Endothelial cell of umbilical vein (primary cell): Measurements from ENCODE around the gene KIF26A. TPM values are rescaled to one million over a fixed set of nuclear protein-coding genes. Genes with fewer than 3 reads are reported as not detected.

Experiments
- BruUV-seq: library from RNA; stranded (reverse); fragments of 400-500 nt; replicated peaks from 2 replicates; lab custom pipeline; 2021; lab: Mats Ljungman, UMichigan
- CTCF ChIA-PET: fragments of 300-600, 350-600 bp; sonication (Branson Sonifier 250); formaldehyde crosslinking; loops from one replicate; lab custom pipeline; 2021; ENCODE audit warnings: antibody characterized with exemption, inconsistent platforms; lab: Charles Lee
- POLR2A ChIA-PET: fragments of 300-600, 350-600 bp; sonication (Branson Sonifier 250); formaldehyde crosslinking; loops from one replicate; lab custom pipeline; 2021; ENCODE audit warnings: antibody characterized with exemption, inconsistent platforms; lab: Charles Lee
- DNase-seq: peaks from one replicate; pipeline ENCODE4 v3.0.0-alpha.2; 2011; ENCODE audit warnings: low read depth, low spot score
- FAIRE-seq: peaks from 2 replicates; lab custom pipeline; 2011; peaks lifted over from hg19 to GRCh38; lab: Jason Lieb, UNC
- H2AFZ ChIP-seq: 2 replicates; pipeline ENCODE4 v1.6.0; 2012; ENCODE audit warnings: low read depth, low read length, control low read depth, inconsistent platforms
- H3K27ac ChIP-seq: 2 replicates; pipeline ENCODE4 v1.5.1; 2011; ENCODE audit warnings: low read depth, mild to moderate bottlenecking, control low read depth, low read length, moderate library complexity; ENCODE audit not compliant: insufficient read depth
- H3K27me3 ChIP-seq, 2 experiments: 2 replicates each; pipeline versions ENCODE4 v1.6.0 to v1.6.1; 2011; ENCODE audit warnings: low read length in 2 of 2, mixed read lengths in 1 of 2; ENCODE audit not compliant: control insufficient read depth in 2 of 2, insufficient read depth in 2 of 2
- H3K36me3 ChIP-seq, 2 experiments: 2 replicates in 1 of 2; 3 replicates in 1 of 2; pipeline ENCODE4 v1.5.1; 2011; ENCODE audit warnings: low read length in 2 of 2, mild to moderate bottlenecking in 1 of 2, moderate library complexity in 1 of 2; ENCODE audit not compliant: control insufficient read depth in 2 of 2, insufficient read depth in 2 of 2; ENCODE audit errors: extremely low read depth in 1 of 2
- H3K4me1 ChIP-seq: 3 replicates; pipeline ENCODE4 v1.5.1; 2011; ENCODE audit warnings: mild to moderate bottlenecking, low read length; ENCODE audit not compliant: control insufficient read depth, insufficient read depth; ENCODE audit errors: extremely low read depth
- H3K4me2 ChIP-seq: 2 replicates; pipeline ENCODE4 v1.6.1; 2011; ENCODE audit warnings: low read length, control low read depth, mixed read lengths; ENCODE audit not compliant: insufficient read depth
- H3K4me3 ChIP-seq, 3 experiments: fragments of 200-600 bp in 1 of 3; sonication (generic), shearing (Covaris generic) in 1 of 3; replicated peaks in 1 of 3; 2 replicates each; pipeline ENCODE4 v1.5.1; 2011 to 2016; ENCODE audit warnings: control low read depth in 3 of 3, low read length in 3 of 3, mild to moderate bottlenecking in 2 of 3, inconsistent platforms in 1 of 3, low read depth in 1 of 3, moderate library complexity in 1 of 3; ENCODE audit not compliant: insufficient read depth in 1 of 3
- H3K79me2 ChIP-seq: 2 replicates; pipeline ENCODE4 v1.6.0; 2012; ENCODE audit warnings: low read length, inconsistent platforms; ENCODE audit not compliant: control insufficient read depth, insufficient read depth
- H3K9ac ChIP-seq: replicated peaks from 2 replicates; pipeline ENCODE3; 2011; ENCODE audit warnings: low read length, control low read depth; ENCODE audit not compliant: insufficient read depth; ENCODE audit errors: extremely low read depth
- H3K9me1 ChIP-seq: replicated peaks from 3 replicates; pipeline ENCODE4 v1.6.0; 2011; ENCODE audit warnings: mild to moderate bottlenecking, low read length; ENCODE audit not compliant: control insufficient read depth, insufficient read depth; ENCODE audit errors: extremely low read depth
- H3K9me3 ChIP-seq: replicated peaks from 2 replicates; pipeline ENCODE4 v1.5.1; 2012; ENCODE audit warnings: low read length, inconsistent platforms; ENCODE audit not compliant: control insufficient read depth, insufficient read depth
- H4K20me1 ChIP-seq: replicated peaks from 2 replicates; pipeline ENCODE3; 2011; ENCODE audit warnings: mild to moderate bottlenecking, low read length; ENCODE audit not compliant: control insufficient read depth, insufficient read depth; ENCODE audit errors: extremely low read depth
- CTCF ChIP-seq, 2 donors: IDR thresholded peaks; 1 replicate in 1 of 2; 2 replicates in 1 of 2; pipeline ENCODE4 v1.5.1; 2011; ENCODE audit warnings: low read length in 2 of 2, mild to moderate bottlenecking in 2 of 2, moderate library complexity in 2 of 2, control low read depth in 1 of 2, inconsistent platforms in 1 of 2, low read depth in 1 of 2; ENCODE audit not compliant: insufficient read depth in 1 of 2; ENCODE audit errors: extremely low read depth in 1 of 2
- EZH2 ChIP-seq: IDR thresholded peaks from 2 replicates; pipeline ENCODE4 v1.6.1; 2012; ENCODE audit warnings: borderline replicate concordance, low read depth, mild to moderate bottlenecking, moderate library complexity, low read length, inconsistent platforms; ENCODE audit not compliant: severe bottlenecking
- FOS ChIP-seq: IDR thresholded peaks from 2 replicates; pipeline ENCODE4 v1.6.1; 2011; ENCODE audit warnings: mild to moderate bottlenecking, low read length, moderate library complexity, borderline replicate concordance; ENCODE audit not compliant: insufficient read depth
- GATA2 ChIP-seq: IDR thresholded peaks from 2 replicates; pipeline ENCODE4 v1.7.0; 2011; ENCODE audit warnings: low read depth, mild to moderate bottlenecking, moderate library complexity, mixed read lengths, low read length; ENCODE audit not compliant: insufficient read length, insufficient read depth
- JUN ChIP-seq: IDR thresholded peaks from 2 replicates; pipeline ENCODE4 v1.6.1; 2011; ENCODE audit warnings: borderline replicate concordance, low read depth; ENCODE audit not compliant: insufficient read length, insufficient read depth
- MAX ChIP-seq: IDR thresholded peaks from 2 replicates; pipeline ENCODE4 v1.6.1; 2011; ENCODE audit not compliant: insufficient read depth, insufficient read length
- MYC ChIP-seq: IDR thresholded peaks from one replicate; pipeline ENCODE4 v1.6.1; 2011; ENCODE audit warnings: mild to moderate bottlenecking, low read depth, low read length
- POLR2A ChIP-seq: IDR thresholded peaks from 2 replicates; pipeline ENCODE4 v1.6.1; 2012; ENCODE audit warnings: low read depth, mild to moderate bottlenecking, control low read depth, low read length
- POLR2AphosphoS5 ChIP-seq: IDR thresholded peaks from 2 replicates; pipeline ENCODE4 v1.6.1; 2012; ENCODE audit warnings: low read depth, mild to moderate bottlenecking, control low read depth, low read length, moderate library complexity; ENCODE audit not compliant: insufficient read depth
- dilution Hi-C: fragments of 300-500 bp; cut with MboI; formaldehyde crosslinking; loops from one replicate; pipeline ENCODE4 v1.15.0; 2019; ENCODE audit warnings: low sequenced_read_pairs; ENCODE audit not compliant: extremely low pct_ligation_motif_present
- intact Hi-C: fragments of 100-400 bp; cut with micrococcal nuclease; formaldehyde crosslinking; loops from one replicate; pipeline ENCODE4 v1.10.0; 2022
- polyA plus RNA-seq, 4 experiments: library from polyadenylated mRNA; depleted of rRNA in 3 of 4; stranded (reverse) in 3 of 4; unstranded in 1 of 4; fragments of >200 nt; gene quantifications; 2 replicates each; pipeline versions ENCODE4 v1.2.1 to v1.2.3, GENCODE V29; 2011 to 2012; ENCODE audit warnings: missing spikeins in 1 of 4
- total RNA-seq: library from RNA; stranded (reverse); gene quantifications from 2 replicates; pipeline ENCODE4 v1.2.3, GENCODE V29; 2021

The KIF26A gene
- total and polyA plus RNA-seq, 2 donors (not counting 3 experiments of a cell fraction or from before 2014, with no cell fraction given), result 3.6 to 10.7 TPM

- no peak overlapping the region for H3K4me2 ChIP-seq
- H3K4me1 ChIP-seq, result no peaks in the 10 kb centered on the region
- H3K9me1 ChIP-seq, result no peaks in the 10 kb centered on the region
- H3K27me3 ChIP-seq, result peaks cover 28% of the 10 kb centered on the region in 2 experiments
- no peak overlapping the region for H3K4me3 ChIP-seq
- H3K9ac ChIP-seq, result no peak overlapping the region
- no peak overlapping the region for H3K27ac ChIP-seq
- no peak for FAIRE-seq
- H4K20me1 ChIP-seq, result no peaks in the 10 kb centered on the region
- no peaks in the 10 kb centered on the region for H3K36me3 ChIP-seq
- TF ChIP-seq GATA2 (no peak), MAX (no peak), POLR2AphosphoS5 (no peak), JUN (no peak), CTCF (IDR thresholded peaks at IDR 0.05; ENCODE audit: extremely low read depth in 1 of 2, insufficient read depth in 1 of 2, low read depth in 1 of 2, low read length in 2 of 2) (no peak), POLR2A (no peak), MYC (no peak), FOS (no peak), EZH2 (no peak)
- ChIA-PET CTCF (no interaction called here), POLR2A (no interaction called here)
- H2AFZ ChIP-seq, result no peak overlapping the region
- intact Hi-C loops, result no loop called here
- H3K9me3 ChIP-seq, result no peaks in the 10 kb centered on the region
- no peak for DNase-seq
- dilution Hi-C loops, result no loop called here
- BruUV-seq, result no TSS peak
- H3K79me2 ChIP-seq, result no peaks in the 10 kb centered on the region
These were observed 18.7 kb upstream of the KIF26A start for GRCh38 chr14:104119488-104120251.
